T-helper 2 cell treated with Interferon-gamma antibody and Interleukin-4, amounts not matched to agents 5 μg/mL and 100 μg/mL, for 36 hours (primary cell): ENCODE results near the gene C1orf50.
"Not testable (repeated sequence)": the region's sequence is repeated elsewhere in the genome, so short reads cannot be mapped to it uniquely, and the experiment has no call there.

Experiments
- DNase-seq: peaks from one replicate; pipeline ENCODE4 v3.0.0; 2021; ENCODE audit warnings: low spot score
- H3K27ac Mint-ChIP-seq: one replicate; pipeline ENCODE4 v1.8.0; 2021; ENCODE audit warnings: mild to moderate bottlenecking, mixed read lengths
- H3K27me3 Mint-ChIP-seq: one replicate; pipeline ENCODE4 v1.8.0; 2021; ENCODE audit warnings: low read depth, mixed read lengths
- H3K36me3 Mint-ChIP-seq: one replicate; pipeline ENCODE4 v1.8.0; 2021; ENCODE audit warnings: low read depth, mixed read lengths
- H3K4me1 Mint-ChIP-seq: one replicate; pipeline ENCODE4 v1.8.0; 2021; ENCODE audit warnings: low read depth, mixed read lengths
- H3K4me3 Mint-ChIP-seq: one replicate; pipeline ENCODE4 v1.8.0; 2022; ENCODE audit warnings: mild to moderate bottlenecking, moderate library complexity, mixed read lengths
- H3K9me3 Mint-ChIP-seq: one replicate; pipeline ENCODE4 v1.8.0; 2021; ENCODE audit warnings: mixed read lengths

C1orf50 gene

GRCh38 chr1:42744148-42744413, 23.0 kb upstream of the C1orf50 start:
- DNase-seq, result no peak
- H3K27me3 Mint-ChIP-seq, result no peaks in the 10 kb centered on the region
- H3K4me3 Mint-ChIP-seq, result no peak overlapping the region
- no peaks in the 10 kb centered on the region for H3K4me1 Mint-ChIP-seq
- no peak overlapping the region for H3K27ac Mint-ChIP-seq
- H3K9me3 Mint-ChIP-seq, result no peaks in the 10 kb centered on the region
- H3K36me3 Mint-ChIP-seq, result peaks cover 10% of the 10 kb centered on the region

GRCh38 chr1:42745851-42746250, 21.2 kb upstream of the C1orf50 start:
- H3K9me3 Mint-ChIP-seq, result no peaks in the 10 kb centered on the region
- no peaks in the 10 kb centered on the region for H3K4me1 Mint-ChIP-seq
- H3K27me3 Mint-ChIP-seq, result no peaks in the 10 kb centered on the region
- H3K4me3 Mint-ChIP-seq, result no peak overlapping the region
- no peak overlapping the region for H3K27ac Mint-ChIP-seq
- no peak for DNase-seq
- peaks cover 20% of the 10 kb centered on the region for H3K36me3 Mint-ChIP-seq

GRCh38 chr1:42746436-42747105, 20.5 kb upstream of the C1orf50 start:
- DNase-seq, result no peak
- peaks cover 21% of the 10 kb centered on the region for H3K36me3 Mint-ChIP-seq
- H3K4me1 Mint-ChIP-seq, result no peaks in the 10 kb centered on the region
- no peak overlapping the region for H3K4me3 Mint-ChIP-seq
- H3K27me3 Mint-ChIP-seq, result no peaks in the 10 kb centered on the region
- H3K27ac Mint-ChIP-seq, result no peak overlapping the region
- peaks cover 1% of the 10 kb centered on the region for H3K9me3 Mint-ChIP-seq

DNA sequence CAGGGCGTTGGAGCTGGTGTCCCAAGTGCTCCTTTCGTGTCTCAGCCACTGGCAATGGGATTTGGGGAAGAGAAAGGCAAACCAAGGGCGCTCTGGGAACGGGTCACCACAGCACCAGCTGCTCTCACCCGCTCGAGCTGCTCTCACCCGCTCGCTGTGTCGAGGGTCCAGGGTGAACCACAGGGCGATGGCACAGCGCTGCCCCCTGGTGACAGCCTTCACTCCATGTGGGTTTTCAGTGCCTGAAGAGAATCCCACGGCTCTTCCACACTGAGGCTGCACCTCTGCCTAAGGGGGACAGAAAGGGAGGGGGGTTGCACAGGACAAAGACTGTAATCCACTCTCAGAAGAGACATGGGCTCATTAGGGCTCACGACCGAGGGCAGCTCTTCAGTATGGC, 19.9 kb upstream of the C1orf50 start:
- H3K36me3 Mint-ChIP-seq, result peaks cover 27% of the 10 kb centered on the region
- peaks cover 5% of the 10 kb centered on the region for H3K9me3 Mint-ChIP-seq
- H3K4me1 Mint-ChIP-seq, result no peaks in the 10 kb centered on the region
- no peak overlapping the region for H3K4me3 Mint-ChIP-seq
- no peak overlapping the region for H3K27ac Mint-ChIP-seq
- no peaks in the 10 kb centered on the region for H3K27me3 Mint-ChIP-seq
- DNase-seq, result no peak

DNA sequence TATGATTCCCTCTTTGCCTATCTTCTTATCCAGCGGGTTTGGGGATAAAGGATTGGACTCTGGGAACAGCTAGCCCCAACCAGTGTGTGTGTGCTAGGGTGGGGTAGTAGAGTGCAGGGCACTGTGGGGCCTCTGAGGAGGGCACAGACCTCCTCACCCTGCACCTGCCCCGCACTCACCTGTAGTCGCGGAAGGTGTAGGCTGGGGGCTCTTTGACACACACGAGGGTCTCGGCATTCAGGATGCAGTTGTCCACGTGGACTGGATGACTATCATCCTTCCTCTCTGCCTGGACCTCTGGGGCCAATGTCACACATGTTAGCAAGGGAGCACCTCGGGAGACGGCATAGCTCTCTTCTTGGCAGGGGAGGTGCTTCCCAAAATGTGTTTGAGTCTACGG, 19.0 kb upstream of the C1orf50 start:
- Mint-ChIP-seq H3K27ac (no peak overlapping the region), H3K4me1 (no peaks in the 10 kb centered on the region), H3K36me3 (peaks cover 36% of the 10 kb centered on the region), H3K9me3 (peaks cover 5% of the 10 kb centered on the region), H3K27me3 (no peaks in the 10 kb centered on the region), H3K4me3 (no peak overlapping the region)
- DNase-seq, result no peak

GRCh38 chr1:42748461-42749410, 18.3 kb upstream of the C1orf50 start:
- Mint-ChIP-seq H3K36me3 (peaks cover 38% of the 10 kb centered on the region), H3K9me3 (peaks cover 5% of the 10 kb centered on the region)

DNA sequence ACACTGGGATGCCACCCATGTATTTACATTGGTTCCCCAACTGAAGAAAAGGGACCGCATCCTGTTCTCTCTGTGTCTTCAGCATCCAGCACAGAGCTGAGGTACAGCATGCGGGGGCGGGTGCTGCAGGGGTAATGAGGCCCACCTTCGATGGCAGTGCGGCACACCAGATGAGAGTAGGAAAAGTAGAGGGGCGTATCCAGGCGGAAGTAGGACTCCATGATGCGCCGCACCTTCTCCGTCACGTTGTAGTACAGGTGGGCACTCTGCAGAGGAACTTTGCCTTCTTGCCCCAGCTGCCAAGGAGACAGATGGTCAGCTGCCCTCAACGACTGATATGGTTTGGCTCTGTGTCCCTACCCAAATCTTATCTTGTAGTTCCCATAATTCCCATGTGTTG, 17.0 kb upstream of the C1orf50 start:
- H3K27me3 Mint-ChIP-seq, result no peaks in the 10 kb centered on the region
- H3K36me3 Mint-ChIP-seq, result peaks cover 48% of the 10 kb centered on the region
- DNase-seq, result no peak

More at GRCh38 chr1:42748461-42749410, 18.3 kb upstream of the C1orf50 start:
- Mint-ChIP-seq H3K27ac (peak overlapping the region; percentile 34), H3K4me3 (no peak overlapping the region), H3K27me3 (no peaks in the 10 kb centered on the region), H3K4me1 (no peaks in the 10 kb centered on the region)
- no peak for DNase-seq

GRCh38 chr1:42751511-42752070, 15.5 kb upstream of the C1orf50 start:
- peaks cover 57% of the 10 kb centered on the region for H3K36me3 Mint-ChIP-seq

More for the DNA sequence above, 17.0 kb upstream of the C1orf50 start:
- Mint-ChIP-seq H3K4me3 (no peak overlapping the region), H3K4me1 (no peaks in the 10 kb centered on the region), H3K27ac (no peak overlapping the region), H3K9me3 (peaks cover 5% of the 10 kb centered on the region)

DNA sequence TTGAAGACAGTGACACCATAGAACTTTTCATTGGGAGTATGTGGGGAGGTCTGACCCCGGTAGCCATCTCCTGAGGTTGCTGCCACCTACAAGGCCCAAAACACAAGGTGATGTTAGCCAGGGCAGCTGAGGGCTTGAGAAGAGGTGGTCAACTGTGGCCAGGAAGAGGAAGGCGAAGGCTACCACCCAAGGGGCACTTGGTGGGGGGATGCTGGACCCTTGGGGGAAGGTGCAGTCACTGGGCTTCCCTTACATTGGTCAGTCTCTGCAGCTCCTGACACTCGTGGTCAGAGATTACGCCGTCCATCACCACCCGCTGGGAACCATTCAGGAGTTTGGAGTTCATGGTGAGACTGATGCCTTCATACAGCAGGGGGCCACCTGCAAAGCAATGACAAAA, 14.8 kb upstream of the C1orf50 start:
- Mint-ChIP-seq H3K9me3 (peaks cover 5% of the 10 kb centered on the region), H3K27me3 (no peaks in the 10 kb centered on the region), H3K4me1 (no peaks in the 10 kb centered on the region), H3K36me3 (peaks cover 59% of the 10 kb centered on the region), H3K4me3 (no peak overlapping the region), H3K27ac (no peak overlapping the region)
- no peak for DNase-seq

More at GRCh38 chr1:42751511-42752070, 15.5 kb upstream of the C1orf50 start:
- not testable (repeated sequence) for H3K9me3 Mint-ChIP-seq, H3K27me3 Mint-ChIP-seq, DNase-seq, H3K4me3 Mint-ChIP-seq, H3K4me1 Mint-ChIP-seq
- peak overlapping the region; percentile 34 for H3K27ac Mint-ChIP-seq

DNA sequence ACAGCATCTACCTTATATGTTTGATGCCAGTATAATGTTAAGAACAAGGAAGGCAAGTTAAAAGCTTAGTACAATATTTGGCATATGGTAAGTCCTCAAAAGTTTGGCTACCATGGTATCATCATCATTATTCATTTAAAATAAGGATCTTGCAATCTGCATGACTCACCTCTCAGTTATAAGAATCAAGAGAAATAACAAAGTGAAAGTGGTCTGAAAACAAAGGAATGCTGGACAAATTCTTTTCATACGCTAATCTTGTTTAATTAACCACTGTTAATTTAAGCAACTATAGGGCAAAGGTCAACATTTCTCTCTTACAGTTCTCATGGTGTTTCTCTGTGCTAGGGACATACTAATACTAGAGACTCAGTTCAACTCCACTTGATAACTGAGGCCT, 14.0 kb upstream of the C1orf50 start:
- H3K27me3 Mint-ChIP-seq, result no peaks in the 10 kb centered on the region
- H3K36me3 Mint-ChIP-seq, result peaks cover 59% of the 10 kb centered on the region
- H3K4me3 Mint-ChIP-seq, result no peak overlapping the region
- no peak overlapping the region for H3K27ac Mint-ChIP-seq
- no peak for DNase-seq
- no peaks in the 10 kb centered on the region for H3K4me1 Mint-ChIP-seq
- peaks cover 5% of the 10 kb centered on the region for H3K9me3 Mint-ChIP-seq

- H3K4me1 Mint-ChIP-seq, result no peaks in the 10 kb centered on the region
- no peaks in the 10 kb centered on the region for H3K27me3 Mint-ChIP-seq
- peaks cover 42% of the 10 kb centered on the region for H3K36me3 Mint-ChIP-seq
- H3K9me3 Mint-ChIP-seq, result no peaks in the 10 kb centered on the region
- no peak overlapping the region for H3K4me3 Mint-ChIP-seq
- no peak for DNase-seq
- H3K27ac Mint-ChIP-seq, result no peak overlapping the region
Measured at GRCh38 chr1:42756956-42757891, 9.8 kb upstream of the C1orf50 start.

- no peak for DNase-seq
- H3K27me3 Mint-ChIP-seq, result no peaks in the 10 kb centered on the region
- H3K4me3 Mint-ChIP-seq, result no peak overlapping the region
- no peak overlapping the region for H3K27ac Mint-ChIP-seq
- H3K36me3 Mint-ChIP-seq, result peaks cover 35% of the 10 kb centered on the region
- H3K9me3 Mint-ChIP-seq, result no peaks in the 10 kb centered on the region
- no peaks in the 10 kb centered on the region for H3K4me1 Mint-ChIP-seq
Measured at GRCh38 chr1:42757892-42758275, 9.2 kb upstream of the C1orf50 start.

DNA sequence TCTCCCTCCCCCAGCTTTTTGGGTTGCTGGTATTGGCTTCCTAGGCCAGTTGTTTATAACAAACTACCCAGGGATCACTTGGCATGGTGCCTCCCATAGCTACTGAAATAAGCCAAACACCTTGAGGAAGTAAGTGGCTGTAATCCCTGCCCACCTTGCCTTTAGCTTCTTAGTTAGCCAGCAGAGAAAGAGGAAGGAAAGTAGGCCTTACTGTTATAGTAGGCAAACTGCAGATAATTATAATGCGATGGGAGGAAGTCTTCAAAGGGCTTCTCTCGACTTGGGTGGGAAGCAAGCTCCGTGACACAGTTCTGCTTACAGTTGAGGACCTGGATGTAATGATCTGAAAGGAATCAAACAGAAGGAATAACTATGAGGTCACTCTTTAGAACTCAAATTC, 8.4 kb upstream of the C1orf50 start:
- peaks cover 32% of the 10 kb centered on the region for H3K36me3 Mint-ChIP-seq
- no peak overlapping the region for H3K4me3 Mint-ChIP-seq

More for the DNA sequence above, 8.4 kb upstream of the C1orf50 start:
- H3K27me3 Mint-ChIP-seq, result no peaks in the 10 kb centered on the region
- no peaks in the 10 kb centered on the region for H3K4me1 Mint-ChIP-seq
- no peak for DNase-seq
- H3K9me3 Mint-ChIP-seq, result no peaks in the 10 kb centered on the region
- H3K27ac Mint-ChIP-seq, result no peak overlapping the region
